Cerebellar cortex (tissue), 1 donor: ENCODE results near the gene HOXD8.

Experiments
- DNase-seq: peaks from one replicate; pipeline ENCODE4 v3.0.0-alpha.2; 2015; ENCODE audit warnings: low spot score

HOXD8 gene

GRCh38 chr2:176160986-176161824 lies 31.7 kb downstream of the HOXD8 start:
- no peak for DNase-seq

GRCh38 chr2:176161825-176162626 lies 32.5 kb downstream of the HOXD8 start:
- no peak for DNase-seq

DNA sequence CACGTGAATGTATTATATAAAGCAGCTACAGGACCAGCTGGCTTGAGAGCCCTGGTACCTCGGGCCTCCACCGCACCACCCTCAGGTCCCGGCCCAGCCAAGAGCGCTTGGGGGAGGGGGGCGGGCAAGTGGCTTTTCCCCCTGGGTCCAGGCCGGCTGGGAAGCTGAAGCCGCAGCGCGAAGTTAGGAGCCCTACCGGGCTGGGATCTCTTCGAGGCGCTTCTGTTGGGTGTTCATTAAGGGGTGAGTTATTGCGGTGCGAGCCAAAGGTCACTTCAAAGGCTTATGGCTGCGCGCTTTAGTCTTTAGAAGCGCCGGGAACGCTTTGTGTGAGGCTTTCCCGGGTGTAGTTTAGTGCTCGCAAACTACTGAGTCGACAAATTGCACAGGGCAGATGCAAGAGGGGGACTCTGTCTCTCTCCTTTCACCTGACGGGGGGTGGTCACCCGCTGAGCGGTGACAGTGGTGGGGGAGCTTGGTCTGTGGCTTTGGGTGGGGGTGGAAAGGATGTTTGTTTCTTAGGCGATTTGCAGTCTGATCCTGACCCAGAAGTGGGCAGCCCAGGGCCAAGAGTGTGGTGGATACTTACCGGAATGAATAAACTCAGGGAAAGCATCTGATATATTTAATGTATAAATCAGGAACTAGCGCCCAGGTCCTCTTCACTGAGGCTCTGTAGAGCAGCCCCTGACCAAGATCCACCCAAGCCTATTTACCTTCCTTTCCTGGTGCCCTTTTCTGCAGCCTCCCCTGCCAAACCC lies 33.6 kb downstream of the HOXD8 start:
- no peak for DNase-seq

GRCh38 chr2:176163672-176164056 lies 34.2 kb downstream of the HOXD8 start:
- no peak for DNase-seq

GRCh38 chr2:176164201-176164600 lies 34.7 kb downstream of the HOXD8 start:
- no peak for DNase-seq

DNA sequence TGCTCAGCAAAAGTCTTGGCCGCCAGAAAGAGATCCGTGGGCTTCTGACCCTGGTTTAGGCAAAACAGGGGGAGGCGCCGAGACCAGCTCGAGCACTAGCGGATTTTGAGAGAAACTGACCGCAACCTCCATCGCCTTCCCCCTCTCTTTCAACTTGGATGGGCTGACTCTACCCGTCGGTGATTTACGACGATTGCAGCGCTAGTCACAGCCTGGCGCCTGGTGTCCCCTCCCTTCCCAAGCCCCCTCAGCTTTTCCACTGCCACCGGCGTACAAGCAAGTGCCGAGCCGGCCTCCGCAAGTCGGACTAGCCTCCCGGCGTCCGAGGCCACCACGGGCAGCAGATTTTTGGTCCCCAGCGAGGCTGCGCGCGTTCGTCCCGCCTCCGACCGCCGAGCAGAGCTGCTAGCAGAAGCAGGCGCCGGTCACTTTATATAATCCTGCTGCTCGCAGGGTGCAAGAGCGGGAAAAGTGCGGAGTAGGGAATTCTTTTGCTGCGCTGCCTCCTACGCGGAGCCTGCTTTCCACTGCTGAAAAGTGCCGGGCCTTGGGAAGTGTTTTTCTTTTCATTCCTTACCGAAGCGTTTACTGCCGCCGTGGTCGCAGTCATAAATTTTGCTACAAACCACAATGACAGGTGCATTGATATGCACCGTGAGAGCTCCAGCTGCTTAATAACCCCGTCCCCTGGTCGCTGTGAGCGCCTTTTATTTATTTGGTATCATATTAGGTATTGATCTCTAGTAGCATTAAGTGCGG lies 35.3 kb downstream of the HOXD8 start:
- no peak for DNase-seq

DNA sequence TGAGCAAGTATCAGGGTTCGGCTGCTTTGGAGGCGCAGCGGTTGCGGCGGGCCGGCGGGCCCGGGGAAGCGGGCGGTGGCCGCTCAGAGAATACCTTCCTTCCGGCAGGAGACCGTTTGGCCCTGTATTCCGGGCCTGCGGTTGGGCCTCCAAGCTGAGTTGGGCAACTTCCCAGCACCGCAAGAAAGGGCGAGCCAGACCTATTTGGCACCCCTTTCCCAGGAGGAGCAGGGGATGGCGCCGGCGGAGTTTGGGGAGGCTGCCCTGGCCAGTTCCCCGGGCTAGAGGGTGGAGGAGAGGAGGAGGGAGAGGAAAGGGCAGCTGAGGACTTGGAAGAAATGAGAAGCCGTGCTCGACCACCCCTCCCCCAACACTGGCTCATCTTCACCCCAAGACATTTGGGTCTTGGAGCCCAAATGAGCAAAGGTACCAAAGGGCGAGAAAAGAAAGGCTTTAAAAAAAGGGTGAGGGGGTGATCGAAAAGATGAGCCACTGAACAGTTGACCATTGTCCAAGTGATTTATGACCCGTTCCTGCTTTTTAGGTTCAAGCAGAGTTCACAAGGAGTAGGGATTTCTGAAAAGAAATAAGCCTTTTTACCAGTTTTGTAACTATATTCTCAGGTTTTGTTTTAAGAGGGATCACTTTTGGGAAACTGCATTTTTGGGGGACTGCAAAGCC lies 36.0 kb downstream of the HOXD8 start:
- no peak for DNase-seq

DNA sequence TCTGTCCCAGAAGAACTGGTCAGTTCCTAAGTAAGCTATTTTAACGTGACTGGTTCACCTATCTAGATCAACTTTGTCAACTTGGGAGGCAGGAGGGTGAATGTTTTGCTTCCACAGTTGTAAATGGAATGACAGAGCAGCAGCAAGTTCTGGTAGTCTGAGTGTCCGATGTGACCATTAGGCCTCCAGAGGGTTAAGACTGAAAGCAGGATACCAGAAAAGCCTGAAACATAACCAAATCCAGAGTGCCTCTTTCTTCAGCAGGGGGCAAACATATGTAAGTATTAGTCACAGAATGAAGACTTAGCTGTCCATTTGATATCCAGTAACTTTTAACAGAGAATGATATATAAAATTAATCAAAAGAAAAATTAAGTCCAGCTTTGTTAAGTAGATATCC lies 36.8 kb downstream of the HOXD8 start:
- no peak for DNase-seq

DNA sequence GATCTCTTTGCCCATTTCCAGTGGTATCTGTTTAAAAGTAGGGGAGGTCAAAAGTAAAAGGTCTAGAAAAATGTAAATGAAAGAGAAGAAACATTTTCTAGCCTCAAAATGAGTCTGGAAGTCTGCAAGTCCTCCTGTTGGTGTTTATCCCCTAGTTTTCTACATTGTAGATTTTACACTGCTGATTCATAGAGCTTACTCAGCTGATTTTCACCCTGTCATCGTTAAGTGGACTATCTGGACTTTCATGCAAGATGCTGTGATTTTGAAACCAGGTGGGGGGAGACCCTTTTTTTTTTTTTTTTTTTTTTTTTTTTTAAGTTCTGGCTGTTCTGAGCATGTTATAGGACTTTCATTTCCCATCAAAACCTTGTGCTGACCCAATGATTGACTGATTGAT lies 37.9 kb downstream of the HOXD8 start:
- no peak for DNase-seq

DNA sequence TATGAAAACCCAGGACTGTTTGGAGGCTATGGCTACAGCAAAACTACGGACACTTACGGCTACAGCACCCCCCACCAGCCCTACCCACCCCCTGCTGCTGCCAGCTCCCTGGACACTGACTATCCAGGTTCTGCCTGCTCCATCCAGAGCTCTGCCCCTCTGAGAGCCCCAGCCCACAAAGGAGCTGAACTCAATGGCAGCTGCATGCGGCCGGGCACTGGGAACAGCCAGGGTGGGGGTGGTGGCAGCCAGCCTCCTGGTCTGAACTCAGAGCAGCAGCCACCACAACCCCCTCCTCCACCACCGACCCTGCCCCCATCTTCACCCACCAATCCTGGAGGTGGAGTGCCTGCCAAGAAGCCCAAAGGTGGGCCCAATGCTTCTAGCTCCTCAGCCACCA lies 39.7 kb downstream of the HOXD8 start:
- no peak for DNase-seq

GRCh38 chr2:176169711-176170110 lies 40.2 kb downstream of the HOXD8 start:
- no peak for DNase-seq

GRCh38 chr2:176170602-176171305 lies 41.2 kb downstream of the HOXD8 start:
- DNase-seq: no peak

DNA sequence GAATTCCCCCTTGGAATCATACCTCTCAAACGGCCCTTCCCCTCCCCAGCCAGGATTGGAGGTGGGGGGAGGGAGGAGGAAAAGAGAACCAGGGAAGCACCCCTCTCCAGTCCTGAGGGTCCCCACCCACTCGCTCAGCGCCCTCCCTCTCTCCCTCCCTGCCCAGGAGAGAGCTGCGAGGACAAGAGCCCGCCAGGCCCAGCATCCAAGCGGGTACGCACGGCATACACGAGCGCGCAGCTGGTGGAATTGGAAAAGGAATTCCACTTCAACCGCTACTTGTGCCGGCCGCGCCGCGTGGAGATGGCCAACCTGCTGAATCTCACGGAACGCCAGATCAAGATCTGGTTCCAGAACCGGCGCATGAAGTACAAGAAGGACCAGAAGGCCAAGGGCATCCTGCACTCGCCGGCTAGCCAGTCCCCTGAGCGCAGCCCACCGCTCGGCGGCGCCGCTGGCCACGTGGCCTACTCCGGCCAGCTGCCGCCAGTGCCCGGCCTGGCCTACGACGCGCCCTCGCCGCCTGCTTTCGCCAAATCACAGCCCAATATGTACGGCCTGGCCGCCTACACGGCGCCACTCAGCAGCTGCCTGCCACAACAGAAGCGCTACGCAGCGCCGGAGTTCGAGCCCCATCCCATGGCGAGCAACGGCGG lies 42.0 kb downstream of the HOXD8 start:
- no peak for DNase-seq

GRCh38 chr2:176172007-176172894 lies 42.7 kb downstream of the HOXD8 start:
- DNase-seq: no peak

DNA sequence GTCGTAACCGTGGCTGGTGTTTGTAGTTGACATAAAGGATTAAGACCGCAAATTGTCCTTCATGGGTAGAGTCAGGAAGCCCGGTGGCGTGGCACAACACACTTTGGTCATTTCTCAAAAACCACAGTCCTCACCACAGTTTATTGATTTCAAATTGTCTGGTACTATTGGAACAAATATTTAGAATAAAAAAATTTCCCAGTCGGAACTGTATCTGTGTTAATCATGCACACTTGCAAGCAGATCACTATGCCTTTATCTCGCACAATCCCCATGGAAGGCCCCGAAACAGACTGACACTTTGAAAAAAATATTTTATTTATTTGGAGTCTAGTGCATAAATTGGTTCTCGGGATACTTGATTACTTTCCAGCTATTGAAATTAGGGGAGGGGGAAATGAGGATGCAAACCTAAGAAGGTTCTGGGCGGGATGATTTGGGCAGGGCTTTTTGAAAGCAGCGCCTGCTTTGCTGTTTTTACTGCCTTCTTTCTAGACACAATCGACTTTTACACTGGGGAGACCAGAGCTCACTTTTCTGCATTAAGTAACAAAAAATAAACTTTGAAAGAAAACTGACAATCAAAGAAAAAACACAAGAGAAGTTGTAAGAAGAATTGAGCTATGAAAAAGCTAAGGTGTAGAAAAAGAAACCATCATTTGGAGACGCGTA lies 43.5 kb downstream of the HOXD8 start:
- DNase-seq: no peak

DNA sequence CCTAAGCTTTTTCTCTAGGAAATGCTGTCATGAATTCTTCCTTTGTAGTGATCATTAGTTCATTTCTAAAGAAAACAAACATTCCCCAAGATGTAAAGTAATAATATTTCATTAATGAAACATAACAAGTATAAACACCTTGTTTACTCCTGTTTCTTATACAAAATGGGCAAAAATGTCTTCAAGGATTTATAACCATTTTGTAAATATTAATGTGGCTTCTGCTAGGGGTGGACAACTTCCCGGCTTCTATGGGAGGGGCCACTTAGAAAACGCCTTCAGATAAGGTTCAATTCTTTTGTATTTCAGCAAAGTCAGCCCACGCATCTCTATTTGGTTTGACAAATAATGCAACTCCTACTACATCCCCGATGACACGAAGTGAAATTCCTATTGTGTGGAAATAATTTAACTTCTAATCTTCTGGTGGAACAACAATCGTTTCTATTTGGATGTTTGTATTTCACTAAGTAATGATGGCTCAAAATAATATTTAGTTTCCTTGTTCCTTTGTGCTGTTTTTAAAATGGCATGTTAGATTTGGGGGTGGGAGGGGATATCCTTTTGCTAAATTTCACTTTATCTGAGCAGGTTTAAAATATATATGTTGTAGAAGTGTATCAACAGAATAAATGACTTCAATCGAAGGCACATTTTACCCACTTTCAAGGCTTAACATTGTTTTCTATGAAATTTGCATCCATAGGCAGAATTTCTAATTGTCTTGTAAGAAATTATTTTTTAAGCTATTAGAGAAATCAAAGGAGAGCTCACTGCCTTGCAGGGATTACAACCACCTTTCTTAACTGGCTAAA lies 44.3 kb downstream of the HOXD8 start:
- no peak for DNase-seq

DNA sequence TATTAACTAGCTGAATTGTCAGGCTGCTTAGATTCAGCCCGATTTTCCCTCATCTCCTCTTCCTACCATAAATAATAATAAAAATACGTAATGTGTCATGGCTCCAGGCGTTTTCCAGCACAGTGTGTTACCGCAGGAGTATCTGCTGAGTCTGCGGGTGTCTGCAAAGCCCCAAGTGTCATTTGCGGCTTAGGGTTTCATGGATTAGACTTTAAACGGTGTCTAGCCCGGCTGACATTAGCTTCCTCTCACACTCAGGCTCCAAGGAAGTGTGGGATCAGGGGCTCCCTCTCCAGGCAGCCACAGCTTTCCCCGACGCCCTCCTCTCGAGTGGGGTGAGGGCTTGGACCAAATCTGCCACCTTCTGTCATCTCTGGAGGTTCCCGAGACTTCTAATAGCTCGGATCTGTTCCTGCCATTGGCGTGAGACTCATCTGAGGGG lies 44.9 kb downstream of the HOXD8 start:
- DNase-seq: no peak
